PFSK-1 (cell line): ENCODE measurements around the gene OR6T1.

Source experiments
- FOXP2 ChIP-seq: optimal IDR thresholded peaks from 2 replicates; pipeline ENCODE3; 2011; ENCODE audit warnings: borderline replicate concordance, control low read depth, inconsistent platforms; ENCODE audit not compliant: insufficient read depth; ENCODE audit errors: extremely low read length, extremely low read depth
- POLR2AphosphoS5 ChIP-seq: IDR thresholded peaks from 2 replicates; pipeline ENCODE4 v1.6.1; 2012; ENCODE audit warnings: low read depth, mild to moderate bottlenecking, control low read depth, low read length, moderate library complexity
- REST ChIP-seq, 2 experiments: IDR thresholded peaks; 2 replicates each; pipeline versions ENCODE4 v1.6.1 to v1.8.0; 2011 to 2012; ENCODE audit warnings: low read depth in 2 of 2, low read length in 2 of 2, control low read depth in 1 of 2, inconsistent platforms in 1 of 2, mild to moderate bottlenecking in 1 of 2, moderate library complexity in 1 of 2; ENCODE audit not compliant: insufficient read depth in 1 of 2
- SIN3A ChIP-seq: IDR thresholded peaks from 2 replicates; pipeline ENCODE4 v1.6.1; 2012; ENCODE audit warnings: mild to moderate bottlenecking, low read length, moderate library complexity, borderline replicate concordance; ENCODE audit not compliant: insufficient read depth
- TAF1 ChIP-seq: IDR thresholded peaks from 2 replicates; pipeline ENCODE4 v1.6.1; 2012; ENCODE audit warnings: low read length, control low read depth, borderline replicate concordance; ENCODE audit not compliant: insufficient read depth

OR6T1 gene

DNA sequence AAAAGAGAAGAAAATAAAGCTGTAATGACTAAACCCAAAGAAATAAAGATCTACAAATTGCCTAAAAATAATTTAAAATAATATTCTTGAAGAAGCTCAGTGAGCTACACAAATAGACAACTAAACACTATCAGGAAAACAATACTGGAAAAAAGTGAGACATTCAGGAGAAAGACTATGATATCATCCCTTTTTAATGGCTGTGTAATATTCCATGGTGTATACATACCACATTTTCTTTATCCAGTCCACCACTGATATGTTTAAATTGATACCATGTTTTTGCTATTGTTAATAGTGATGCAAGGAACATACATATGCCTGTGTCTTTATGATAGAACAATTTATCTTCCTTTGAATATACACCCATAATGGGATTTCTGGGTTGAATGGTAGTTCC lies 13.1 kb upstream of the OR6T1 start:
- no peak for TF ChIP-seq FOXP2
- no peak for TF ChIP-seq TAF1
- no peak for TF ChIP-seq POLR2AphosphoS5
- TF ChIP-seq REST (IDR thresholded peaks at IDR 0.05; ENCODE audit: insufficient read depth in 1 of 2, low read depth in 2 of 2, low read length in 2 of 2) = no peak
- TF ChIP-seq SIN3A = no peak

DNA sequence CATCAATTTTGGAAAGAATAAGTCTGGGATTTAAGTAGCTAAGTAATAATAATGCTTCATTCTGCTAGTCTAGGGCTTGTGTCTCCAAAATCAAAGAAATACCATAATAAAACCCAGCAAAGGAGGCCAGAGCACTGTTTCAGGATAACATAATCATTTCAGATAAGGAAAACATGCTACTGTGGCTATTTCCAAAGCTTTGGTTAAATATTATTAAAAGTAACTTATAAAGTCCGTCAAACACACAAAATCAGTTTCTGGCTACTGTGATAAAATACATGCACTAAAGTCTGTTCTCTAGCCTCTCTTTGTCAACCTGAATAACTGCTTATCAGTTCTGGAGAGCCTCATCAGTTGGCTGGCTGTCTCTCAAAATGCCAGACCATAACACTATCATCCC lies 1.5 kb upstream of the OR6T1 start:
- no peak for TF ChIP-seq SIN3A

DNA sequence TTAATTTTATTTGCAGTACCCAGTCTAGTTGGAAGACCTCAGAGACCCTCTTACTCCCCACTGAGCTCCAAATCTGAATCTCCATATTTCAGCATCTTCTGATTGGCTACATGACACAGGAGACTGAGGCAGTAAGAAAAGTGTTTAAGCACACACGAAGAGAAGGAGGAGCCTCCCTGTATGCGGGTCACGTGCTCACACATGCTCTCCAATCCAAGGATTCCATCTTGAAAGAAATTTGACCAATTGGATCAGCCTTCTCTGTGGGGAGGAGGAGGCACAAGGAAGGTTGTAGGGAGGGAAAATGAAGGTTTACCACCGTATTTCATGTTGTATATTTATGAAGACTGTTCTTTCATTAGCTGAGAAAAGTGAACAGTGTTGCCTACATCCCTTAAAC lies 1.2 kb downstream of the OR6T1 start:
- TF ChIP-seq POLR2AphosphoS5 = no peak
- TF ChIP-seq SIN3A = no peak
- no peak for TF ChIP-seq FOXP2
- no peak for TF ChIP-seq REST (IDR thresholded peaks at IDR 0.05; ENCODE audit: insufficient read depth in 1 of 2, low read depth in 2 of 2, low read length in 2 of 2)
- no peak for TF ChIP-seq TAF1

DNA sequence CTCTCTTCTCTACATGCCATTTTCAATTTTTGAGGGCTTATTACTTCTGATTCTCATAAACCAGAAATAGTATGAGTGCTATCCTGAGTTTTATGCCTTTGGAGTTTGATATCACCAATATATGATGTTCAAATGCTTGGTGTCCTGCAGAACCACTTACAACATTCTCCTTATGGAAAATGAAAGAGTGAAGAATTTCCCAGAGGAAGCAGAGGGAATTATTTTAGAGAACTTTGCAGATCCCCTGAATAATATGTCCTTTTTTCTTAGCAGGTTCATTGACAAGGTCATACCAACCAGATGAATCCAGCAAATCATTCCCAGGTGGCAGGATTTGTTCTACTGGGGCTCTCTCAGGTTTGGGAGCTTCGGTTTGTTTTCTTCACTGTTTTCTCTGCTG lies 4.3 kb downstream of the OR6T1 start, which contains the start of gene OR4D5:
Gene OR4D5, plus strand, starts transcription at position 301 of the 400 bp plus-strand sequence. Its CDS starts 0 bp downstream, at position 301.
- TF ChIP-seq REST (IDR thresholded peaks at IDR 0.05; ENCODE audit: insufficient read depth in 1 of 2, low read depth in 2 of 2, low read length in 2 of 2) (no peak), SIN3A (no peak), TAF1 (no peak), POLR2AphosphoS5 (no peak), FOXP2 (no peak)

DNA sequence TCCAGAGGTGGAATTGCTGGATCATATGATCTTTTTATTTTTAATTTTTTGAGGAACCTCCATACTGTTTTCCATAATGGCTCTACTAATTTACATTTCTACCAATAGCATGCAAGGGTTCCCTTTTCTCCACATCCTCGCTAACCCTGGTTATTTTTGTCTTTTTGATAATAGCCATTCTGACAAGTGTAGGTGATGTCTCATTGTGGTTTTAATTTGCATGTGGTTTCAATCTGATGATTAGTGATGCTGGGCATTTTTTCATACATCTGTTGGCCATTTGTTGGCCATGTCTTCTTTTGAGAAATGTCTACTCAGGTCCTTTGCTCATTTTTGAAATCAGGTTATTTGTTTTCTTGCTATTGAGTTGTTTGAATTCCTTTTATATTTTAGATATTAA lies 19.6 kb downstream of the OR6T1 start:
- TF ChIP-seq POLR2AphosphoS5 = no peak
- TF ChIP-seq FOXP2 = no peak
- no peak for TF ChIP-seq REST (IDR thresholded peaks at IDR 0.05; ENCODE audit: insufficient read depth in 1 of 2, low read depth in 2 of 2, low read length in 2 of 2)
- no peak for TF ChIP-seq TAF1
- TF ChIP-seq SIN3A = no peak
